IPS-20b (cell line): ENCODE measurements around the gene ZBTB45.

Source experiments
- H3K27ac ChIP-seq: one replicate; pipeline ENCODE4 v1.5.1; 2013; ENCODE audit warnings: low read length
- H3K27me3 ChIP-seq: 2 replicates; pipeline ENCODE4 v1.6.1; 2013; ENCODE audit warnings: mild to moderate bottlenecking, low read length, inconsistent platforms; ENCODE audit not compliant: insufficient read depth
- H3K36me3 ChIP-seq: 2 replicates; pipeline ENCODE4 v1.6.1; 2013; ENCODE audit warnings: low read depth, mild to moderate bottlenecking, inconsistent platforms, low read length, moderate library complexity; ENCODE audit not compliant: insufficient read depth
- H3K4me1 ChIP-seq: 2 replicates; pipeline ENCODE4 v1.6.1; 2013; ENCODE audit warnings: mild to moderate bottlenecking, control low read depth, inconsistent platforms, low read length, moderate library complexity; ENCODE audit not compliant: insufficient read depth
- H3K4me3 ChIP-seq: 2 replicates; pipeline ENCODE4 v1.5.1; 2013; ENCODE audit warnings: mild to moderate bottlenecking, low read length, inconsistent platforms
- H3K9ac ChIP-seq: 2 replicates; pipeline ENCODE4 v1.6.1; 2013; ENCODE audit warnings: low read depth, mild to moderate bottlenecking, inconsistent platforms, low read length, moderate library complexity
- H3K9me3 ChIP-seq: 2 replicates; pipeline ENCODE4 v1.6.1; 2013; ENCODE audit warnings: mild to moderate bottlenecking, low read depth, low read length, inconsistent platforms; ENCODE audit not compliant: insufficient read depth

Gene ZBTB45

GRCh38 chr19:58466089-58466759, 53.4 kb downstream of the ZBTB45 start:
- peak overlapping the region; percentile 82 for H3K4me3 ChIP-seq
- H3K27ac ChIP-seq: no peak overlapping the region
- H3K9me3 ChIP-seq: no peaks in the 10 kb centered on the region
- H3K27me3 ChIP-seq: peaks cover 11% of the 10 kb centered on the region
- 0 out of 2 replicates have a peak, but pooled peaks cover 4% of the 10 kb centered on the region for H3K36me3 ChIP-seq
- peak overlapping the region; percentile 16; the same call in 1 of the 2 replicates for H3K9ac ChIP-seq
- no peaks in the 10 kb centered on the region for H3K4me1 ChIP-seq
